Left cardiac atrium (tissue), 4 donors: Measurements from ENCODE around the gene MYO1H. TPM values are rescaled to one million over a fixed set of nuclear protein-coding genes. Genes with fewer than 3 reads are reported as not detected.
"Not testable (repeated sequence)": the region's sequence is repeated elsewhere in the genome, so short reads cannot be mapped to it uniquely, and the experiment has no call there.

Experiments used
- ATAC-seq, 2 donors: fragments of 200-7000 bp; cut with Tn5 transposase; one replicate each; pipeline ENCODE4 v1.9.1; 2020; ENCODE audit warnings: mild to moderate bottlenecking in 2 of 2, moderate library complexity in 2 of 2
- DNase-seq: peaks from one replicate; pipeline ENCODE4 v3.0.0-alpha.2; 2020
- intact Hi-C, 2 donors: fragments of 100-400 bp; cut with DNase I; formaldehyde crosslinking; loops; one replicate each; pipeline versions ENCODE4 v1.14.1 to v1.15.1; 2022 to 2023
- total RNA-seq, 2 donors: library from RNA; stranded (reverse); fragmentation: NEBNext Ultra II Directional; extraction: Animal tissue kit (Norgen Biotek cat#: 25700); gene quantifications; one replicate each; pipeline ENCODE4 v1.2.1, GENCODE V29; 2021
- donor health status: DM: no; HTN: yes; CAD: no.
- donor health status: DM: no; HTN: yes; CAD: no; lungs with severe emphysema.
- donor health status: DM: yes; HTN: yes; CAD: no.
- donor health status: Dilated cardiomyopathy.

The MYO1H gene
- total RNA-seq, 2 donors from 2014 or later = 0.91 to 2.0 TPM

- DNase-seq = no peak
- ATAC-seq = no peak
- intact Hi-C loops = loop anchor here in 1 of 2 donors (5.0 kb wide), 1 partner anchor 126 kb away; no protein-coding TSS in a partner anchor
These were observed 40.5 kb downstream of the MYO1H start for GRCh38 chr12:109388167-109388563.

- ATAC-seq (no peak), DNase-seq (no peak)
- intact Hi-C loops = loop anchor here in 1 of 2 donors (5.0 kb wide), 1 partner anchor 127 kb away; no protein-coding TSS in a partner anchor
These were observed 41.4 kb downstream of the MYO1H start for GRCh38 chr12:109389146-109389545.

GRCh38 chr12:109393437-109394345, 46.0 kb downstream of the MYO1H start:
- ATAC-seq = peak; percentile 50 to 74
- intact Hi-C loops = no loop called here
- DNase-seq = no peak

GRCh38 chr12:109394891-109395290, 47.2 kb downstream of the MYO1H start:
- intact Hi-C loops = no loop called here
- DNase-seq = no peak

GRCh38 chr12:109404841-109405240, 57.1 kb downstream of the MYO1H start:
- ATAC-seq, intact Hi-C loops, DNase-seq: not testable (repeated sequence)

More at GRCh38 chr12:109394891-109395290, 47.2 kb downstream of the MYO1H start:
- ATAC-seq = no peak

GRCh38 chr12:109406147-109406546, 58.4 kb downstream of the MYO1H start:
- DNase-seq, ATAC-seq, intact Hi-C loops: not testable (repeated sequence)

- DNase-seq = no peak
- intact Hi-C loops = no loop called here
- no peak for ATAC-seq
These were observed 71.3 kb downstream of the MYO1H start for GRCh38 chr12:109418848-109419480.

GRCh38 chr12:109421355-109422087, 73.8 kb downstream of the MYO1H start:
- intact Hi-C loops = loop anchor here in 1 of 2 donors (10.0 kb wide), 1 partner anchor 53 kb away; the partner anchor contains the start of genes KCTD10 and UBE3B
- no peak for ATAC-seq

GRCh38 chr12:109422251-109422650, 74.6 kb downstream of the MYO1H start:
- no peak for DNase-seq
- intact Hi-C loops = loop anchor here in 1 of 2 donors (10.0 kb wide), 1 partner anchor 53 kb away; the partner anchor contains the start of genes KCTD10 and UBE3B
- ATAC-seq = no peak

More at GRCh38 chr12:109421355-109422087, 73.8 kb downstream of the MYO1H start:
- DNase-seq = no peak

GRCh38 chr12:109423392-109423791, 75.7 kb downstream of the MYO1H start:
- no peak for ATAC-seq
- intact Hi-C loops = loop anchor here in 1 of 2 donors (10.0 kb wide), 1 partner anchor 51 kb away; the partner anchor contains the start of genes KCTD10 and UBE3B
- no peak for DNase-seq

- DNase-seq (peak; percentile 82), ATAC-seq (peak; percentile 93)
- intact Hi-C loops = loop anchor here (5.0 to 10.0 kb wide), 3 partner anchors 47 to 349 kb away; partner anchors contain the start of genes KCTD10 (in 1 of the 2) and UBE3B (in 1 of the 2)
These were observed 80.4 kb downstream of the MYO1H start for GRCh38 chr12:109428037-109428629.

- not testable (repeated sequence) for ATAC-seq, DNase-seq
- intact Hi-C loops = loop anchor here (5.0 to 10.0 kb wide), 3 partner anchors 46 to 348 kb away; partner anchors contain the start of genes KCTD10 (in 1 of the 2) and UBE3B (in 1 of the 2)
These were observed 81.1 kb downstream of the MYO1H start for GRCh38 chr12:109428804-109429203.

- no peak for DNase-seq
- ATAC-seq = no peak
- intact Hi-C loops = loop anchor here in 1 of 2 donors (10.0 kb wide), 1 partner anchor 165 kb away; no protein-coding TSS in a partner anchor
These were observed 82.5 kb downstream of the MYO1H start for GRCh38 chr12:109430244-109430643.

- intact Hi-C loops = loop anchor here in 1 of 2 donors (2.0 to 10.0 kb wide), 2 partner anchors 44 to 162 kb away; partner anchors contain the start of genes KCTD10 and UBE3B
- ATAC-seq (no peak), DNase-seq (no peak)
These were observed 84.7 kb downstream of the MYO1H start for GRCh38 chr12:109432431-109432830.

GRCh38 chr12:109432842-109433304, 85.2 kb downstream of the MYO1H start:
- ATAC-seq (peak; percentile 61 to 79), DNase-seq (peak; percentile 83)
- intact Hi-C loops = loop anchor here in 1 of 2 donors (2.0 to 10.0 kb wide), 2 partner anchors 44 to 162 kb away; partner anchors contain the start of genes KCTD10 and UBE3B

GRCh38 chr12:109433618-109434017, 85.9 kb downstream of the MYO1H start:
- DNase-seq (no peak), ATAC-seq (peak; percentile 56 to 83)
- intact Hi-C loops = loop anchor here in 1 of 2 donors (2.0 to 10.0 kb wide), 2 partner anchors 43 to 161 kb away; partner anchors contain the start of genes KCTD10 and UBE3B

GRCh38 chr12:109434582-109434981, 86.9 kb downstream of the MYO1H start:
- ATAC-seq = no peak
- intact Hi-C loops = loop anchor here in 1 of 2 donors (10.0 kb wide), 1 partner anchor 160 kb away; no protein-coding TSS in a partner anchor
- no peak for DNase-seq
